OCI-M1 (cell line): Measurements from ENCODE around the gene BATF3.
"Not testable (repeated sequence)": the region's sequence is repeated elsewhere in the genome, so short reads cannot be mapped to it uniquely, and the experiment has no call there.

Experiments
- DNase-seq: peaks from one replicate; lab custom pipeline; 2025; lab: John Stamatoyannopoulos, UW

The BATF3 gene

DNA sequence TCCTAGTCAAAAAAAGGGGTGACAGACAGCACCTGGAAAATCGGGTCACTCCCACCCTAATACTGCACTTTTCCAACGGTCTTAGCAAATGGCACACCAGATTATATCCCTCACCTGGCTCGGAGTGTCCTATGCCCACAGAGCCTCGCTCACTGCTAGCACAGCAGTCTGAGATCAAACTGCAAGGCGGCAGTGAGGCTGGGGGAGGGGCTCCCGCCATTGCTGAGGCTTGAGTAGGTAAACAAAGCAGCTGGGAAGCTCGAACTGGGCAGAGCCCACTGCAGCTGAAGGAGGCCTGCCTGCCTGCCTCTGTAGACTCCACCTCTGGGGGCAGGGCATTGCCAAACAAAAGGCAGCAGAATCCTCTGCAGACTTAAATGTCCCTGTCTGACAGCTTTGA is 41.4 kb downstream of the BATF3 start:
- DNase-seq, result not testable (repeated sequence)

DNA sequence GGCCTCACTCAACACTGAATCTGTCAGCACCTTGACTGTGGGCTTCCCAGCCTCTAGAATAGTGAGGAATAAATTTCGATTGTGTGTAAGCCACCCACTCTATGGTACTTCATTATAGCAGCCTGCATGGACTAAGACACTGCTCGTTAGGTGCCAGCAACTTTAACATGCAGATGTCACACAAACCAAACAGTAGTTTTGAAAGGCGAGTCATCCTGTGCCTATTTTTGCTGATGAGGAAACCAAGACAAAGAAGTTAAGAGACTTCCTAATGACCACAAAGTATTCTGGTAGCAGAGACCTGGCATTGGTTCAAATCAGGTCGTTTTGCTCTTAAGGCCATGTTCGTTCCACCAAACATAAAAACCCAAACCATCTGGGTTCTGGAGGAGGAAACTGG is 42.9 kb downstream of the BATF3 start:
- DNase-seq, result no peak

- DNase-seq, result no peak
Observed at GRCh38 chr1:212655668-212656440, 43.8 kb downstream of the BATF3 start.

- no peak for DNase-seq
Observed at GRCh38 chr1:212652609-212653008, 47.0 kb downstream of the BATF3 start.

- no peak for DNase-seq
Observed at GRCh38 chr1:212651977-212652376, 47.7 kb downstream of the BATF3 start.

- DNase-seq, result no peak
Observed at GRCh38 chr1:212651521-212651920, 48.1 kb downstream of the BATF3 start.

GRCh38 chr1:212650228-212650627 is 49.4 kb downstream of the BATF3 start:
- no peak for DNase-seq

GRCh38 chr1:212649020-212649419 is 50.6 kb downstream of the BATF3 start:
- DNase-seq, result no peak

- no peak for DNase-seq
Observed at GRCh38 chr1:212648431-212648830, 51.2 kb downstream of the BATF3 start.

DNA sequence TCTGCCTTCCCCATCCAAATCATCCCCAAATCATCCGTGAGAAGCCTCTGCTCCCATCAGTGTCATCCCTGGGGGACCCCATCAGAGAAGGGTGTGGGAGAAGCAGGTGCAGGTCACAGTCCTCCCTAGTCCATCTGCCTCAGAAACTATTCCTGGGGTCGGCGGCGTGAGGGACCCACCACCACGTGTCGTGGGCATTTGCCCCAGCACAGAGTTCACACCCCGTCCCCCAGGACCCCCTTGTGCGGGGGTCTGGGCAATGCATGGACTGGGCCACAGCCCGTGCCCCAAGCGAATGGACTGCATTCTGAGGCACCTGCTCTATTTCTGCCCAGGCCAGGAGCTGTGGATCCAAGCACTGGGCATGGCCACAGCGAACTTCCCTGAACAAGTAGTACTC is 52.6 kb downstream of the BATF3 start:
- no peak for DNase-seq

GRCh38 chr1:212646588-212646987 is 53.1 kb downstream of the BATF3 start:
- DNase-seq, result no peak

DNA sequence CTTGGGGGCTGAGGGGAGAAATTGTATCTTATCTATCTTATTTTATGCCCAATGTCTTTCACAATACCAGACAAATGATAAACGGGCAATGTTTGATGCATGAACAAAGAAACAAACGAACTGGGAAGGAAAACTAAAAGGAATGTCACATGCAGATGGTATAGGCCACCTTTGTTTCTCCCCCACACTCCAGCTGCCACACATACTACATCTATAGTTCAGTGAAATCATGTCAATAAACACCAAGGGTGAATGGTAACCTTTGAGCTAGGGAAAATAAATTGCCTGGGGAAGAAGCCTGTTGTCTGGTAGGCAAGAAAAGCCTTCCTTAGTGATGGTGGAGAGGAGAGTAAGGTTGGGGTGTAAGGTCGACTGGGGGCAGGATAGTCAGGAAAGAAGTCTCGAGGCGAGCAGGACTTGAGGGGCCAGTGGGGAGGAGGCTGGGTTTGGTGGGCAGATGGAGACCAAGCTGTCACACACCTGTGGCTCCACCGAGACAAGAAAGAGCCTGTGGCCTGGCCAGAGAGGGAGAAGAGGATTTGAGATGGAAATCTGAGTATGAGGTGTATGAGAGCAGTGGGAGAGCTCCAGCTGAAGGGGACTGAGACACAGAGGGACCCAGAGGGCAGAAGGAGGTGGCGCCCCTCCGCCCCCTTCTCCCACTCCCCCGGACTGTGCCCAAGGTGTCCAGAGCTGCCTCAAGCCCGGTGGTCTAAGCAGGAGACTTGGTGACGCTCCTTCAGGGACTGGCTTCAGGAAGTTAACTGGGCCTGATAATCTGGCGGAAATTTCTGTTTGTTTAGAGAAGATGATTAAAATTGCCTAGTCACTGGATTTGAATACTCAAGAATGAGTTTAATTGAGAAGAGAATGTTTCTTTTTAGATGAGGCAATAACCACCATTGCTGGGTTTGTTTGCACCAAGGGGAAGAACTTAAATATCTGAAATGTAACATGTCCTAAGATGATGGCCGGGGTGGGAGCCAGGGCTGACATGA is 53.8 kb downstream of the BATF3 start:
- no peak for DNase-seq

DNA sequence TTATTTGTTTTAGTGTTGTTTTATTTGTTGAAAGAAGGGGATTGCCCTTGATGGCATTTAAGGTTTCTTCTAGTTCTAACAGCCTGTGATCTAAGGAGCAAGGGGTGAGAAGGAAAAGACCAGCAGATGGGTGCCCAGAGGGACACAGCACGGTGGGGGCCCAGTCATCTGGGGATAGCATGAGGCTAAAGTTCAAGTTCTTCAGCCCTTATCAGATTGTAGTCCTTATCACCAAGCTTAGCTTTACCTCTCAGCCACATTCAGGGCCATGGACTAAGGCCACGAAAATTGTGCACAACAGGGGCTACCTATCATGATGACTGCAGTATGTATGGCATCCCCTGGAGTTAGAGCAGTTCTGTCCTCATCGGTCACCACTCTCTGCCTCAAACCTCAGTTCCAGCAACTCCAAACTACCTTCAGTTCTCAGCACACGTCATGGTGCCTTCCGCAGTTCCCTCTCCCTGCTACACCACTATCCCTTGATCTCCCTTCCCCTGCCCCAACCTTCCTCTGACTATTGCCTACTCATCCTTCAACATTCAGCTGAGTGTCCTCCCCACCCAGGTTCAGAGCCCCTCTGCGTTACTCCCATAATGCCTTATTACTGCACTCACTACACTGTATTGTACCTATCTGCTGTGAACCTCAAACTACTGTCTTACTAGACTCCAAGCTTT is 54.6 kb downstream of the BATF3 start:
- DNase-seq, result no peak

GRCh38 chr1:212643877-212644276 is 55.8 kb downstream of the BATF3 start:
- DNase-seq, result no peak

- no peak for DNase-seq
Observed at GRCh38 chr1:212641956-212642355, 57.7 kb downstream of the BATF3 start.

DNA sequence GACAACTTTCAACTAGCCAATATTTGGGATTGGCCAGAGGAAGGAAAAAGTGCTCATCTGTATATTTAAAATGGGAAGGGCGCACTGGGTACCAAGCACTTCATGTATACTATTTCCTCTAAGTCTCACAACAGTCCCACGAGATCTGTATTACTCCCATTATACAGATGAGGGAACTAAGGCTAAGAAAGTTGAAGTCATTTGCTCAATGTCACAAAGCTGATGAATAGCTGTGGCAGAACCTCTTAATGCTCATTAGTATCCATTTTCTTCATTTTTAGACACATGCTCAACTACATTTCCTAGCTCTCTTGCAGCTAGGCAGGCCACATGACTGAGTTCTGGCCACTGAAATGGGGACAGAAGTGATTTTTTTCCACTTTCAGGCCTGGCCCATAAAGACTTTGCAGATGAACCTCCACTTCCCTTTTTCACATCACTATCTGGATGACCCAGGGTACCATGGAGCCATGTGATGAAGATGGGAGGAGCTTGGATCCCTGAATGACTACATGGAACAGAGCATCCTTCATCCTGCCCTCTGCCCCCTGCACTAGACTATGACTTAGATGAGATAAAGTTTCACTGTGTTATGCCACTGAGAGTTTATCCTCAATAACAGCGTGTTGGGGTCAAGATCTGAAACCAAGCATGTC is 59.3 kb downstream of the BATF3 start:
- peak; percentile 77 for DNase-seq

DNA sequence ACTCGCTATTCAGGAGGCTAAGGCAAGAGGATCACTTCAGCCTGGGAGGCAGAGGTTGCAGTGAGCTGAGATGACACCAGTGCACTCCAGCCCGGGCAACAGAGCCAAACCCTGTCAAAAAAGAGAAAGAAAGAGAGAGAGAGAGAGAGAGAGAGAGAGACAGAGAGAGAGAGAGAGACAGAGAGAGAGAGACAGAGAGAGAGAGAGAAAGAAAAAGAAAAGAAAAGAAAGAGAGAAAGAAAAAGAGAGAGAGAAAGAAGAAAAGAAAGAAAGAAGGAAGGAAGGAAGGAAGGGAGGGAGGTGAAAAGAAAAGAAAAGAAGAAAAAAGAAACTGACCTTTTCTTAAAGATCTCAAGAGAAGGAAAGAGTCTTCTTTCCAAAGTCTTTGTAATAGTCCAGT is 60.1 kb downstream of the BATF3 start:
- DNase-seq, result not testable (repeated sequence)

DNA sequence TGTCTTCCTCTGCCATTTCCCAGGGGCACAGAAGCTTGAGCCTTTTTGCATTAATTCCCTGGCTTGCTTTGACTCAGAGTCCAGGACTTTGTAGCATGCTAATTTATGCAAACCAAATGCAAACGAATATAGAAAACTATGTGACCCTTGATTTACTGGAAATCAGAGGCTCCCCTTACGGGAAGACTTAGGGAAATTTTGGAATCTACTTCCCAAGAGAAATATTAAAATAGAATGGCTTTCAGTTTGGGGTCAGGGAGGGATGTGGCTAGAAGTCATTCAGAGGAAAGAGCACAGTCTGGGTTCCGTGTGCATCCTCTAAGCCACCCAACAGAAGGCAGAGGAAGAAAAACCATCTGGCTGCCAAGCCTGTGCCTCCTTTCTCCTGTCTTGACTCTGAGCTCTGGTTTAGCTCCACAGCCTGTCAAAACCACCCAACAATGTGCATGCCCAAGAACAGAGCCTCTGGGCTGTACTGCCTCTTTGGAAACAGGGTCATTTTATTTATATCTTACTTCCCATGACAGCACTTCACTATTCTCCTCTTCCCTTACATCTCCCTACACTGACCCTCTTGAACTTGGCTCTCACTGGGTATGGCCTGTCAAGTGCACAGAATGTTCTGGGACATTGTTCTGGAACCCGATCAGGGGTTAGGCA is 61.0 kb downstream of the BATF3 start:
- DNase-seq, result no peak

- no peak for DNase-seq
Observed at GRCh38 chr1:212637902-212638301, 61.7 kb downstream of the BATF3 start.
